ENCODE results near the gene HDAC4.

- TF ChIP-seq, protein P1, sequence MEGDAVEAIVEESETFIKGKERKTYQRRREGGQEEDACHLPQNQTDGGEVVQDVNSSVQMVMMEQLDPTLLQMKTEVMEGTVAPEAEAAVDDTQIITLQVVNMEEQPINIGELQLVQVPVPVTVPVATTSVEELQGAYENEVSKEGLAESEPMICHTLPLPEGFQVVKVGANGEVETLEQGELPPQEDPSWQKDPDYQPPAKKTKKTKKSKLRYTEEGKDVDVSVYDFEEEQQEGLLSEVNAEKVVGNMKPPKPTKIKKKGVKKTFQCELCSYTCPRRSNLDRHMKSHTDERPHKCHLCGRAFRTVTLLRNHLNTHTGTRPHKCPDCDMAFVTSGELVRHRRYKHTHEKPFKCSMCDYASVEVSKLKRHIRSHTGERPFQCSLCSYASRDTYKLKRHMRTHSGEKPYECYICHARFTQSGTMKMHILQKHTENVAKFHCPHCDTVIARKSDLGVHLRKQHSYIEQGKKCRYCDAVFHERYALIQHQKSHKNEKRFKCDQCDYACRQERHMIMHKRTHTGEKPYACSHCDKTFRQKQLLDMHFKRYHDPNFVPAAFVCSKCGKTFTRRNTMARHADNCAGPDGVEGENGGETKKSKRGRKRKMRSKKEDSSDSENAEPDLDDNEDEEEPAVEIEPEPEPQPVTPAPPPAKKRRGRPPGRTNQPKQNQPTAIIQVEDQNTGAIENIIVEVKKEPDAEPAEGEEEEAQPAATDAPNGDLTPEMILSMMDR (IDR thresholded peaks at IDR 0.05): no peak
- TF ChIP-seq POLR2AphosphoS5 (IDR thresholded peaks at IDR 0.05; ENCODE audit: insufficient read depth in 1 of 2, low read depth in 1 of 2): no peak
Measured at GRCh38 chr2:239318151-239318611, 82.6 kb downstream of the HDAC4 start.
